SKM-1 (cell line): ENCODE results near the gene CACNA2D1.

Source experiments
- DNase-seq: peaks from one replicate; lab custom pipeline; 2025; ENCODE audit not compliant: unreplicated experiment; lab: John Stamatoyannopoulos, UW

The CACNA2D1 gene

GRCh38 chr7:81902536-81902935 is 541.0 kb downstream of the CACNA2D1 start:
- DNase-seq = no peak
